ENCODE results near the gene TENM3.

The TENM3 gene

GRCh38 chr4:182729516-182729915, 486.3 kb downstream of the TENM3 start:
- Histone ChIP-seq H3K27ac (ENCODE audit: low read length) (no peak overlapping the region), H2AFZ (ENCODE audit: low read depth, low read length) (no peak overlapping the region), H4K20me1 (ENCODE audit: insufficient read depth, low read length) (no peaks in the 10 kb centered on the region), H3K4me3 (ENCODE audit: low read depth in 1 of 2, low read length in 2 of 2) (no peak overlapping the region), H3K36me3 (ENCODE audit: insufficient read depth, low read length) (no peaks in the 10 kb centered on the region), H3K79me2 (ENCODE audit: insufficient read depth, low read length) (no peaks in the 10 kb centered on the region), H3K4me2 (ENCODE audit: insufficient read depth, low read length) (no peak overlapping the region), H3K4me1 (ENCODE audit: insufficient read depth, low read length) (no peaks in the 10 kb centered on the region), H3K9ac (ENCODE audit: low read depth, low read length) (no peak overlapping the region), H3K9me3 (ENCODE audit: insufficient read depth, low read length, severe bottlenecking) (no peaks in the 10 kb centered on the region), H3K27me3 (ENCODE audit: insufficient read depth, low read length, poor library complexity) (no peaks in the 10 kb centered on the region)
- TF ChIP-seq CTCF (IDR thresholded peaks at IDR 0.05; ENCODE audit: borderline replicate concordance, extremely low read depth, low read length, poor library complexity, severe bottlenecking): no peak
- TF ChIP-seq EZH2 (IDR thresholded peaks at IDR 0.05; ENCODE audit: borderline replicate concordance, low read depth, low read length, severe bottlenecking): no peak
- no peak for DNase-seq
- no peak for ATAC-seq (ENCODE audit: insufficient read depth, low read depth)

GRCh38 chr4:182730791-182731190, 487.6 kb downstream of the TENM3 start:
- no peaks in the 10 kb centered on the region for H3K36me3 ChIP-seq (ENCODE audit: insufficient read depth, low read length)
- no peak for ATAC-seq (ENCODE audit: insufficient read depth, low read depth)
- no peaks in the 10 kb centered on the region for H3K79me2 ChIP-seq (ENCODE audit: insufficient read depth, low read length)
- no peaks in the 10 kb centered on the region for H3K27me3 ChIP-seq (ENCODE audit: insufficient read depth, low read length, poor library complexity)
- no peaks in the 10 kb centered on the region for H4K20me1 ChIP-seq (ENCODE audit: insufficient read depth, low read length)
- no peak overlapping the region for H2AFZ ChIP-seq (ENCODE audit: low read depth, low read length)
- H3K9ac ChIP-seq (ENCODE audit: low read depth, low read length): no peak overlapping the region
- no peak overlapping the region for H3K4me2 ChIP-seq (ENCODE audit: insufficient read depth, low read length)
- no peak overlapping the region for H3K27ac ChIP-seq (ENCODE audit: low read length)
- H3K4me1 ChIP-seq (ENCODE audit: insufficient read depth, low read length): no peaks in the 10 kb centered on the region
- H3K9me3 ChIP-seq (ENCODE audit: insufficient read depth, low read length, severe bottlenecking): no peaks in the 10 kb centered on the region
- no peak for DNase-seq
- no peak for TF ChIP-seq EZH2 (IDR thresholded peaks at IDR 0.05; ENCODE audit: borderline replicate concordance, low read depth, low read length, severe bottlenecking)
- no peak for TF ChIP-seq CTCF (IDR thresholded peaks at IDR 0.05; ENCODE audit: borderline replicate concordance, extremely low read depth, low read length, poor library complexity, severe bottlenecking)
- H3K4me3 ChIP-seq (ENCODE audit: low read depth in 1 of 2, low read length in 2 of 2): no peak overlapping the region

GRCh38 chr4:182736207-182736606, 493.0 kb downstream of the TENM3 start:
- no peak for ATAC-seq (ENCODE audit: insufficient read depth, low read depth)

More at GRCh38 chr4:182736207-182736606, 493.0 kb downstream of the TENM3 start:
- Histone ChIP-seq H3K9ac (ENCODE audit: low read depth, low read length) (no peak overlapping the region), H2AFZ (ENCODE audit: low read depth, low read length) (no peak overlapping the region), H3K36me3 (ENCODE audit: insufficient read depth, low read length) (no peaks in the 10 kb centered on the region), H3K27me3 (ENCODE audit: insufficient read depth, low read length, poor library complexity) (no peaks in the 10 kb centered on the region), H3K9me3 (ENCODE audit: insufficient read depth, low read length, severe bottlenecking) (no peaks in the 10 kb centered on the region), H3K27ac (ENCODE audit: low read length) (no peak overlapping the region), H3K4me1 (ENCODE audit: insufficient read depth, low read length) (no peaks in the 10 kb centered on the region), H3K4me3 (ENCODE audit: low read depth in 1 of 2, low read length in 2 of 2) (no peak overlapping the region), H3K4me2 (ENCODE audit: insufficient read depth, low read length) (no peak overlapping the region), H4K20me1 (ENCODE audit: insufficient read depth, low read length) (no peaks in the 10 kb centered on the region), H3K79me2 (ENCODE audit: insufficient read depth, low read length) (no peaks in the 10 kb centered on the region)
- DNase-seq: no peak
- TF ChIP-seq CTCF (IDR thresholded peaks at IDR 0.05; ENCODE audit: borderline replicate concordance, extremely low read depth, low read length, poor library complexity, severe bottlenecking) (no peak), EZH2 (IDR thresholded peaks at IDR 0.05; ENCODE audit: borderline replicate concordance, low read depth, low read length, severe bottlenecking) (no peak)
